A549 (cell line): ENCODE data around the gene EFTUD2.

Source experiments
- RCOR1 ChIP-seq: fragments of 150-350 bp; IDR thresholded peaks from 2 replicates; pipeline ENCODE4 v1.6.1; 2014; ENCODE audit warnings: antibody characterized with exemption, low read length, low read depth
- TF ChIP-seq, protein P1 (sequence below): fragments of 200-600 bp; sonication (generic); IDR thresholded peaks from 2 replicates; pipeline ENCODE4 v1.6.1; 2016; ENCODE audit warnings: antibody characterized with exemption, mild to moderate bottlenecking, moderate library complexity

DNA sequence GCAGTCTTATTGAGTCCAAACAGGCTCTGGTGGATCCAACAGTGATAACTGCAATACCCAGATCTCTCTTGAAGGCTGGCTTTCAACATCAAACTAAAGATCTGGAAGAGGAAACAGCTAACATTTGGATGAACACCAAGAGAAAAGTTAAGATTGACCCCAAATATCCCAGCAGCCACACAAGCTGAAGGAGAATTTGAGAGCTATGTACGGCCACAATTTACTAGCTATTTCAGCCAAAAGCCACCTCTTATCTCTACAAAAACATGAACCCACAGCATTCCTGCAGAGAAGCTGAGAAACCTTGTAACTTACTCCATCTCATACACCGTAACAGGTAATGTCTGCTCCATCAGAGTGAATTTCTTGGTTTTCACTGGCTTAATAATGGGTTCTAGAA lies 14.3 kb downstream of the EFTUD2 start:
- TF ChIP-seq, protein P1, sequence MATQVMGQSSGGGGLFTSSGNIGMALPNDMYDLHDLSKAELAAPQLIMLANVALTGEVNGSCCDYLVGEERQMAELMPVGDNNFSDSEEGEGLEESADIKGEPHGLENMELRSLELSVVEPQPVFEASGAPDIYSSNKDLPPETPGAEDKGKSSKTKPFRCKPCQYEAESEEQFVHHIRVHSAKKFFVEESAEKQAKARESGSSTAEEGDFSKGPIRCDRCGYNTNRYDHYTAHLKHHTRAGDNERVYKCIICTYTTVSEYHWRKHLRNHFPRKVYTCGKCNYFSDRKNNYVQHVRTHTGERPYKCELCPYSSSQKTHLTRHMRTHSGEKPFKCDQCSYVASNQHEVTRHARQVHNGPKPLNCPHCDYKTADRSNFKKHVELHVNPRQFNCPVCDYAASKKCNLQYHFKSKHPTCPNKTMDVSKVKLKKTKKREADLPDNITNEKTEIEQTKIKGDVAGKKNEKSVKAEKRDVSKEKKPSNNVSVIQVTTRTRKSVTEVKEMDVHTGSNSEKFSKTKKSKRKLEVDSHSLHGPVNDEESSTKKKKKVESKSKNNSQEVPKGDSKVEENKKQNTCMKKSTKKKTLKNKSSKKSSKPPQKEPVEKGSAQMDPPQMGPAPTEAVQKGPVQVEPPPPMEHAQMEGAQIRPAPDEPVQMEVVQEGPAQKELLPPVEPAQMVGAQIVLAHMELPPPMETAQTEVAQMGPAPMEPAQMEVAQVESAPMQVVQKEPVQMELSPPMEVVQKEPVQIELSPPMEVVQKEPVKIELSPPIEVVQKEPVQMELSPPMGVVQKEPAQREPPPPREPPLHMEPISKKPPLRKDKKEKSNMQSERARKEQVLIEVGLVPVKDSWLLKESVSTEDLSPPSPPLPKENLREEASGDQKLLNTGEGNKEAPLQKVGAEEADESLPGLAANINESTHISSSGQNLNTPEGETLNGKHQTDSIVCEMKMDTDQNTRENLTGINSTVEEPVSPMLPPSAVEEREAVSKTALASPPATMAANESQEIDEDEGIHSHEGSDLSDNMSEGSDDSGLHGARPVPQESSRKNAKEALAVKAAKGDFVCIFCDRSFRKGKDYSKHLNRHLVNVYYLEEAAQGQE = no peak
- TF ChIP-seq RCOR1 = no peak
